Stimulated activated CD8-positive, alpha-beta memory T cell treated with anti-CD3 and anti-CD28 coated beads, Interleukin-12 subunit alpha, Interleukin-12 subunit beta, amount 100 ng/mL, for 24 hours (primary cell): ENCODE measurements around the gene APBA1.

Experiments
- DNase-seq: peaks from one replicate; pipeline ENCODE4 v3.0.0-alpha.2; 2020; ENCODE audit errors: extremely low read depth

Gene APBA1

DNA sequence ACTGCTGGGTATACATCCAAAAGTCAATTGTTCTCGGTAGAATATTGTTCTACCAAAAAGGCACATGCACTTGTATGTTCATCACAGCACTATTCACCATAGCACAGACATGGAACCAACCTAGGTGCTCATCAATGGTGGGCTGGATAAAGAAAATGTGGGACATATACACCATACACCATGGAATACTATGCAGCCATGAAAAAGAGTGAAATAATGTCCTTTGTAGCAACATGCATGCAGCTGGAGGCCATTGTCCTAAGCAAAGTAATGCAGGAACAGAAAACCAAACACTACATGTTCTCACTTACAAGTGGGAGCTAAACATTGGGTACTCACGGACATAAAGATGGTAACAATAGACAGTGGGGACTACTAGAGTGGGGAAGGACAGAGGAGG, 145.5 kb downstream of the APBA1 start:
- no peak for DNase-seq

DNA sequence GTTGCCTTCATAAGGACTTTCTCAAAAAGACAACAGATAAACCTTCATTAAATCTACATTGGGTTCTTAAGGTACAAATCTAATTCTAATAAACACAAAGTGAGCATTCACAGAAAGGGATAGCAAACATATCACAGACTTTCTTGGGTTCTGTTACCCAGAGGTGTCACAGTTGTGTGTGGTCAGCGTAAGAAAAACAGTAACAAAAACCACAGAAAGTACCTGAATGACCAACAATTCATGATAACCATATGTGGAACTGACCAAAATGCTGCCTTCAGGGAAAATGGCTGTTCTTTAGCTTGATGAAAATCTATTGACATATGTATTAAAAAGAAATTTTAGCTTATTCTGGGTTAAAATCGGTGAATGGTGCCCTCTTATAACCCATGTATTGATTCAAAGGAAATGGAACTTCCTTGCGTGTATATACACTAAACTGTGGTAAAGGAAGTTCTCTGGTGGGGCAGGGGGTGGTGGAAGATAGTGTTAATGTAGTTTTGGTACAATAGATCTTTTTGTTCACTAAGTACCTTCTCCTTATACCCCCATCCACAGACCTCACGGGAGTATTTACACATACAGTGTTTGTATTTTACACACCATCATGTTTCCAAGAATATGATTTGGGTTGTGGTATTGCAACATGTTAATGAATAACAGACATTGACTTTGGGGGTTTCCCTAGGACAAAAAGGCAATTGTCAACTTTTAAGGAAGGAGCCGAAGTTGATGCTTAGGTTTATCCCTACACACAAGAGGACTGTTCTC, 152.5 kb downstream of the APBA1 start:
- DNase-seq, result no peak

DNA sequence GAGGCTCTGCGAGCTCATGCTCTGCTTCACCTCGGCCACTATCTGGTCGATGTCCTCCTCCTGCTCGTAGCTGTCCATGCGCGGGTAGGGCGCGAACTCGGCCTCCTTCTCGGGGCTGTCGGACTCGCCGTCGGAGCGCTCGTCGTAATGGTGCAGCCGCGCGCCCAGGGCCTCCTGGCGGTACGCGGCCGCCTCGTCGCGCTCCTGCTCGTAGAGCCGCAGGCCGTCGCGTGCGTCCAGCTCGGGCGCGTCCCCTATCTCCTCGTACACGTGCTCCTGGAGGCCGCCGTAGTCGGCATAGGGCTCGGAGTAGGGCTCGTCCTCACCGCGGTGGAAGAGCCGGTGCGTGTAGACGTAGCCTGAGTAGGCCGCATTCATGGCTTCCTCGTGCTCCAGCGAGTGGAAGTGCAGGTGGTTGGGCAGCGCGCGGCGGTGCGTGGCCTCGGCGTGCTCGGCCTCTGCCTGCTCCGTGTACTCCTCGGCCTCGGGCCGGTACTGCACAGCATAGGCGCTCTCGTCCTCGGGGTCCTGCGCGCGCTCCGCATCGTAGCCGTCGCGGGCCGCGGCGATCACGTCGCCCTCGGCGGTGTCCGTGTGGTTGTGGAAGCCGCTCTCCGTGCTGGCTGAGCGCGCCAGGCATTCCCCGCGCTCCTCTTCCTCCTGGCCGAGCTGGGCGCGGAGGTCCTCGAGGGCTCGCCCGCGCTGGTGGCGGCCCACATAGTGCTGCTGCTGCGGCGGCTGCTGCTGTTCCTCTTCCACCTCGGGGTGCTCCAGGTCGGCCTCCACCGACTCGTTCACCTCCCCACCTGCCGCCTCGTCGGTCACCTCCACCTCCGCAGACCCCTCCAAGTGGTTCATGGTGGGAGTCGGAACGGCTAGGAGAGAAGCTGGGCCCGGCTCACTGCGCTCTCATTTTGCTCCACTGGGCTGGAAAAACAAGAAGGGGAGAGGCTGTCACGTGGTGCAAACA, 155.5 kb downstream of the APBA1 start:
- DNase-seq, result no peak

DNA sequence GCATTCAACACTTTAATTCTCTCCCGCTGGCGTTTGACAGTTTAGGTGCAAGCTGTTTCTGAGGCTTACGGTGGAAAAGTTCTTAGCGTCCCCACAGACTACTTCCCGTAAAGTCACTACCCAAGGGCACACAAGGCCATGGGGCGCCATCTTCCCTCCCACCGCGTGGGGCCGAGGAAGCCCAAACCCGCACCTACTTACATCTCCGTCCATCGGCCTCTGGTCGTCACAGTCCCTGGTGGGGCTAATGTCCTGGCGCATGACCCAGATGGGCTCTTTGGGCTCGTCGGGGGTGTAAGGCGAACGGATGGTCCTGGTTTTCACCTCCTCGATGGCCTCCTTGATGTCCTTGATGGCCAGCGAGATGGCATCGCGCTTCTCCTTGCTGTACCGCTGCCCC, 156.4 kb downstream of the APBA1 start:
- DNase-seq, result no peak

DNA sequence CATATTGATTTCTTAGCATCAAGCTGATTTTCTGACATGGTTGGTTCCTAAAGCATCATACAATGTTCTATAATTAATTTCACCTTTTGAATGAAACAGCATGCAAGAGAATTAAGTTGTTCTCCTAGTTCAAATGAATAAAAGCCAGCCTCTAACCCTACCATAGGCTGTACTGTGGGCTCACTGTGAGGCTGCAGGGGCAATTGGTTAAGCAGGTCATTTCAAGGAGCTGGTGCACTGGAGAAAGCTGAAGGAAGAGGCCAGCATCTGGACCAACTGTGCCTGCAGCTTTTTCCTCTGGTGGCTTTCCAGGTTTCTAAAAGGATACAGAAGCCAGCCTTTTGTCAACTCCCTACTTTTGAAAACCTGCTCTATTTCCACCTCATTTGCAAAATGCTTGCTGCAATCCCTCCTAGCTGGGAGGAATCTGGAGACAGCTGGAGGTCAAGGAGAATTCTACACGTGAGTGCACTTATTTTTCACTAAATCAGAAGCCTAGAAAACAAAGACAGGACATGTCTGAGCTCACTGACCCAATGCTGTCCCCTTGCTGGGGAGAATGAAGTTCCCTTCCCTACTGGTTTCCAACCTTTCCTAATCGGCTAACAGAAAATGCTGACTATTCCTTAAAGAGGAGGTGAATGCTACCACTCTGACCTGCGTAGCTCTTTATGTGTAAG, 158.9 kb downstream of the APBA1 start:
- no peak for DNase-seq

DNA sequence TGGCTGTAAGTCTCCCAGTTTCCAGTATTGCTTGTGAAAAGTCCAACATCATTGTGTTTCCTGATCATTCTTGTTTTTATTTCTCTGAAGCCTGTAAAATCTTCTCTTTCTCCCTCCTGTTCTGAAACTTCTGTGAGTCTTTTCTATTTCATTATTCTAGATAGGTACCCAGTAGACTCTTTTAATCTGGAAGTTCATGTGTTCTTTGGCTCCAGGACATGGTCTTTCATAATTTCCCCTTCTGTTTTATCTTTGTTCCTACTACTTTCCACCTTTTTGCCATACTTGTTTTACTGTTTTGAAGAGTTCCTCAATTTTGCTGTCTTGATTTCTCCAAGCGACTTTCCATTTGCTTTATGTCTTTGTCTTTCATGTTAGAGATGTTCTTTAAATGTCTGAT, 168.1 kb downstream of the APBA1 start:
- DNase-seq, result no peak

DNA sequence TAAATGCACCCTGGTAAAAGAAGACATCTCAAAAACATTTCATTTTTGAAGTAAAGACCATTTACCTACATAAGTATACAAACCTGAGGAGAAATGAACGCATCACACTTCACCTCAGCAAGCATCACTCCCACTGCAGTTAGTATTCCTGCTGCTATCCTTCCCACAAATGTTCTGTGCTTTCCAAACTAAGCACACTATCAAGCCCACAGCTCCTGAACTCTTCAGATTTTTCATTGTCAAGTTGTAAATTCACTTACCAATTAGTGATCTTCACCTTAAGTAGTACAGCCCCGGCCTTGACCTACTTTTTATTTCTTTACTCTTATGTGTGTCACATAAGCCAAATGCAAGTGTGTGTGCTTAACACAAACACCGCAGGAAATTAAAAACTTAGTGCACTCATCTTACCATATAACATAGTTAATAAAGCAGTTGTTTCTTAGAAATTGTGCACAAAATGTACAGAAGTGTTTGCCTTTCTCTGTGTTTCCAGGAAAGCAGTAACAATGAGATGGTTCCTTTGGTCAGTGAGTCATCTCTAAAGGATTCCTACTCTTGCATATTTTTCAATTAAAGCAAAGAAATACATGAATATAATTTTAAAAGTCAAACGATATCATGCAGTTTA, 169.4 kb downstream of the APBA1 start:
- no peak for DNase-seq

DNA sequence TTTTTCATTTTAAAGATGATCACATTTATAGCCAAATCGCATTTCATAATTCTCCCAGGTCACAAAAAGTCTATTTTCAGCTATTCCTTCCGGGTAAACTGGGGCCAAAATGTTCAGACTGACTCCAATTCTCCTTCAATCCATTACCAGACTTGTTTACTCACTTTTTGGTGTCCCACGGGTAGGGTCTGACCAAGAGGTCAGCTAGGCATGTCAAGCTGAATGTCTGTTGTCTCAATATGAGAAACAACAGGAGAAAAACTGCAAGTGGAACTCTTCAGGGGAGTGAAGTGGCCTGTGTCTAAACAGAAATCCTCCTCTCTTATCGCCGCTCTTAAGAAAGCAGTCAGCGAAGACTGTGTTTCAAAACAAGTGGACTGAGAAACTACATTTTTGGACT, 171.3 kb downstream of the APBA1 start:
- DNase-seq, result no peak

DNA sequence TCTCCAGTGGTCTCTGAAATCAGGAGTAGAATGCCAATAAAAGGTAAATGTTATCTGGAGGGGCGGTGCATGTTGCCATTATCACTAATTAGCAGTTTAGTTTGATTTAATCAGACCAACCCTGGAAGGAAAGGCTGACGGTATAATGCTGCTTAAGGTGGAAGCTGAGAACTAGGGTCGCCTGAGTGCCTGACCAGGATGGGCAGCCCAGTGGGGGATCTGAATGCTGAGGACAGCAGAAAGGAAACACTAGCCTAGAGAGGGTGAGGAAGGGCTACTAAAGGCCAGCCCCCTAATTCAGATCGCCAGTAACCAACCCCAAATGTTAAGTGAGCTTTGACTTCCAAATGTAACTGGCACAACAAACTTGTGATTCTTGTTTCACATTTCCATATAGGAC, 172.2 kb downstream of the APBA1 start:
- DNase-seq, result no peak

DNA sequence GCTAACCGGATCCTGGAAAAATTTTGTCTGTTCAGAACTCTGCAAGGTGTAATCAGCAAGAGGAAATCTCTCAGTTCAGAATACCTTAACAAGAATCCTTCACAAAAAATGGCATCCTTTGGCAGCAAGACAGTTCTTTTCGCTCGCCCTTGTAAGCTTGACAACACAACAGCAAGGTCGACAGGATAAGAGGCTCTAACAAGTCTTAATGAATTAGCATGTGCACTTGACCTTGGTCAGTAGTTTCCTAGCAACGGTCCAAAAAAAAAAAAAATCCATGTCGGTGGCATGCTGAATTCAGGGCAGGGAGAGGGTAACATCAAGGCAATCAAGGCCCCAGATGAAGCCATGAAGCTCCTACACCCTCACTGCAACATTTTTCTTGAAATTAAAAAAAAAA, 172.8 kb downstream of the APBA1 start:
- no peak for DNase-seq

DNA sequence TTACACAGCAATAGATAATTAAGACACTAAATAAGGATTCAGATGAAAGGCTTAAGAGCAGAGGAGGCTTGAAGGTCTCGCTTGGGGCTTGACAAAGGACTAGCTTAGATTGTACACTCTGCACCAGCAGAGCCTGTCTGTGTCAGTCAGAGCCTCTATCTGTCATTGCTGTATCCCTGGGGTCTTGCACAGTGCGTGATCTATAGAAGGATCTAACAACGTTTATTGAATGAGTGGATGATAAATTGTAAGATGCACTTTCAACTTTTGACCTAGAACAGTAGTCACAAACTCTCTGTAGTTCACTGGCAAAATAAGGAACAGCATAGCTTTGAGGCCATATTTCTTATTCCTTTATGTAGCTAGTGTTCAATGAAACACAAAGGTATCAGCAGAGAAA, 173.7 kb downstream of the APBA1 start:
- no peak for DNase-seq

DNA sequence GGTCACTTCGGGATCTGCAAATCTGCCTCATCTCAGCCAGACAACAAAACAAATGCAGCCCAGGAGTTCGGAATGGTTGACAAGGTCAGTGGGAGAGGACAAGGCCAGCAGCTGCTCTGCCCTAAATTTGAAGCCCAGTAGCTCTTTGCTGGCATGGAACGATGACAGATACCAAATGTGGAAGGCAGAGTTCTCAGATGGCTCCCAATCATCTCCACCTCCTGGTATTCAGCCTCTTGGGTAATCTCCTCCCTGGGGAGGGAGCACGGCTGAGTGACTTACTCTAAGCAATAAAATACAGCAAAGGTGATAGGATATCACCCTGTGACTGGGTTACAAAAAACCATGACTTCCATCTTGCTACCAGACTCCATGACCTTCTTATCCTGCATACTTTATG, 174.4 kb downstream of the APBA1 start:
- DNase-seq, result no peak

DNA sequence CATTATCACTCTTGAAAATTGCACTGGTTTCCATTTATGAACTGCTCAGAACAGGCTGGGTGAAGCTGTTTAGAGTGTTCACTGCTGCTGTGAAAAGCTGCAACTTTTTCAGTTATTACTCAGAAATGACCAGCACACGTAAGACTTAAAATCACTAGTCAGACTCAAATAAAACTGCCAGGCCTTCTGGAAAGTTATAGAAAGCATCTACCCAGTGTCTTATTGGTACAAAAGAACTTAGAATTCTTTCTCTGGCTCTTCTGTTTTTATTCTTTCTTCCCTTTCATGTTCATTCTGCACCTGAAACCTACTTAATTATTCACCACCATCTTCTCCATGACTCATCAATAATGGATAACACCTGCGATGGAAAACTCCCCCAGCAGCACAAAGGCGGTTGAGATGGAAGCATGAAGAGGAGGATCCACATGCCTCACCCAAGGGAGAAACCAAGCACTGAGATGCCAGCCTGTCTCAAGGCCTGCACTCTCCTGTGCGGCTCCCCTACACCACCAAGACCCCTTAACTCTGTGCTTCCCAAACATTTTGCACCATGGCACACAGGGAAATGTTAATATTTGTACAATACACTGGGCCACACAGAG, 175.2 kb downstream of the APBA1 start:
- no peak for DNase-seq

DNA sequence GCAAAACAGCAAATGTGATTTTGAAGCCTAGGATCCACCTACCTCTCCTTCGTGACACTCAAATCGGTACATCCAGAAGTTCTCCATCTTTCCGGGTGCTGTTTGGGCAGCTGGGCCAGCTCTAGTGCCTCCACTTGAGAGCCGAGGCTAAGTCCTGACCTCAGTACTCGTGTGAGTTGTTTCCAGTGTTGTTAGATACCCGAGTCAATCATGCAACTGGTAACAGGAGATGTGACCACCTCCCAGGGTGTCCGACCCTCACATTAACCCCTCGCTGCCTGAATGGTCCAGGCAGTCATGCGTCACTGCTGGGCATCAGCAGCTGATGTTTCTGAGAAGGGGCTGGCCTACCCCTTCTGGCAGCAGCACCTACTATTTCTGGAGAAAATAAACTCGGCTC, 176.9 kb downstream of the APBA1 start:
- DNase-seq, result no peak

DNA sequence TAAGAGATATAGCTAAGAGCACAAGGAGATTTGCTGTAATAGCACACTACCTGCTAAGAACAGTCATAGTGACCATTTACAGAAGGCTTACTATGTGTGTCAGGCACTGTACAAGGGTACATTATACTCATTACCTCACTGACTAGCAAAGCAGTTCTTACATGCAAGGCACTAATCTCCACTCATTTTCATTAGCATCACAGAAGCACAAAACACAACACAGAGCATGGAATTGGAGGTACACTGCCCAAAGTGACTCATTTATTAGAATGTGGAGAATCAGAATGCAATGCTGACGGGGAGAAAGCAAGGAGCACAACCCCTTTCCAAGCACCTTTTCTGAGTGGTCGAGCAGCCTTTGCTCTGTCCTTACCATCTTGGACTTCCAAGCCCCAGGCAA, 177.4 kb downstream of the APBA1 start:
- no peak for DNase-seq

DNA sequence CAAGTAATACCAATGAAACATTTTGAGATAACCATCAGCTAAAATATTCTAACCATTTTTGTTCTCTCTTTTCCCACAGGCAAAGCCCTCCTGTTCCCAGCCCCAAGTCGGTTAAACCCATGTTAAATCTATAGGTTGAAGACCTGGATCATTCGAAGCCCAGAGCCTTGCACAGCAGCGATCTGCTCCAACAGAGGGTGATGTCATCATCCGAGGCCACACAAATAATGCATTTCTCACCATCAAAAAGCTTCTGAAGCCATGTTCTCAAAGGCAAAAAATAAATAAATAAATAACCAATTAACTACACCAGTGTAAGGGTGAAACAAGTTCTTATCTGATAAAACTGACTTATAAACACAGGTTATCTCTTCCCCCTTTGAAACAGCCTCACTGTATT, 178.0 kb downstream of the APBA1 start:
- no peak for DNase-seq

DNA sequence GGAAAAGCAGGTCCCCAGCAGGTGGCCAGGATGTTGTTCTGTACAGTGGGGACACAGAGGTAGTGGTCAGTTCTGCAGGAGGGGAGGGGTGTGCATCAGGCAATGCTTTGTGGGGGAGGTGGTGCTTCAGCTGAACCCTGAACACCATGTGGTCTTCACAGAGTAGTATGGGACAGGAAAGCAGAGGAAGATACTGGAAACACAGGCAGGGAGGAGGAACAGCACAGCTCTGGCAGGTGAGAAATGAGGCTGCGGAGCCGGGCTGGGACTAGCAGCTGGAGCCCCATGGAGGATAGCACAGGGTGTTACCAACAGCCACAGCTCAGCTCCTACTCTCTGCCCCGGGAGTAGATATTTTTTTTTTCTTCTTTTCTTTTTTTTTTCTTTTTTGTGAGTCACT, 185.7 kb downstream of the APBA1 start:
- DNase-seq, result no peak

DNA sequence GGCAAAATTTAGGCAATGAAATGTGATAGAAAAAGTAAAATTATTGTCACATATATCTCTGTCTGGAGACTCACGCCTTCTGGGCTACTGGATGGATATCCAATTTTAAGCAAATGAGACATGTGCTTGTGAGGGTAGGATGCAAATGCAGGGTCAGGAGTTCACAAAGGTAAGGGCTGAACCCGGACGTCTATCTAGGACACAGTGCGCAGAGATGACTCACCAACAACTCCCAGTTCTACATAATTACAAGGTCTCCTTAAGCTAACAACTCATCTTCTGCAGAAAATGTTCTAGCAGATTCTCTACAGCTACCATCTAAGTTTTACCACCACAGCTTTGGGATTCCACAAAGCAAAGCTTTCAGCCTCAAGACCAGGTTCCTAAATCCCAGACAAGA, 186.7 kb downstream of the APBA1 start:
- no peak for DNase-seq

DNA sequence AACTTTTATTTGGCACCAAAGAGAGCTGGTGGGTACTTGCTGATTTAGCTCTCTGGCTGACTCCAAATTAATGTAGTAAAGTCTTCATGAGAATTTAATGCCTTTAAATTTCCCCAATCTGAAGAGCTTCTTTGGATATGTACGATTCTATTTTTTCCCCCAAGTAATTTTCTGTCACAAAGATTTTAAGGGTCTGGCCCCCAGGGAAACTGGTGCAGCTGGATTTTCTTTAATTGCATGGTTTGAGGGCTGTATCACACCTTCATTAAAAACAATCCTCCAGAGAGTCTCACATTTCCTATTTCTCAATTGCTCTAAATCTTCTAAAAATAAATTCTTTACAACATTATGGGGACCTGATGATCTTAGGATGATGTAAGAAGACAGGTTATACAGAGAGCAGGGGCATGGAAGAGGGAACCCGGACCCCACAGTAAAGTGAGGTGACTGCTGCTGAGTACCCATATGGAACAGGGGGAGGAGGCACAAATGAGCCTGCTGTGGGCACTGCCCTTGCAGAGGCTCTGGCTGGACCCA, 188.2 kb downstream of the APBA1 start:
- DNase-seq, result no peak

DNA sequence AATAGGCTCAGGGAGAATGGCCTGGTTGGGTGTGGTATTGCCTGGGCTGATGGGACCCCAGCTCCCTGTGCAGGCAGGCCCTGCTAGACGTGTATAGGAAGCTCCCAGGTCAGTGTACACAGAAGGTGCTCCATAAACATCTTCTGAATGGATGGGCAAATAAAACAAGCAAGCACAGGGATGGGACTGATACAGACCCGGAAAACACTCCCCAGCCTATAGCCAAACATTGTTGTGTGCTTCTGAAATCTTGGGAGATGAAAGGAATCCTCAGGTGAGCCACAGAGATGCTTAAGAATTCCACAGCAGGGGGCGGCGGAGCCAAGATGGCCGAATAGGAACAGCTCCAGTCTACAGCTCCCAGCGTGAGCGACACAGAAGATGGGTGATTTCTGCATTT, 195.4 kb downstream of the APBA1 start:
- DNase-seq, result no peak

DNA sequence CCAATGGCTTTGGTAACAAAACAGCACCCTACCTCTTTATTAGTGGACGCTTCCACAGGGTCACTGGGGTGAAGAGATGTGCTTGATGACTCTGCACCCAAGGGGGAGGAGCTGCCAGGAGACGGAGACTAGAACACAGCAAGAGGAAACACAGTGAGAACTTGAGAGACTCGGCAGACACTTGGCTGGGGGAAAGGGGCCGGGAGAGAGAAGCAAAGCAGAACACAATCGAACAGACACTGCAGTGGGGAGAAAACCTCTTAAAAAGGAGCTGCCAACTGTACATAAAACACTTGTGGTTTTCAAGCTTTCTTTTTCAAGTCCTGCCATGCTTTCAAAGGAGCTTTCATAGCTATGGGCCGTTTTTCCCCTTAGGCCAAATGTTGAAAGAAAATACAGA, 196.2 kb downstream of the APBA1 start:
- no peak for DNase-seq
